GM10847 (cell line): ENCODE data around the gene AIFM3.

Experiments
- POLR2A ChIP-seq: IDR thresholded peaks from 2 replicates; pipeline ENCODE4 v1.6.1; 2011; ENCODE audit not compliant: insufficient read length; ENCODE audit errors: extremely low read depth

Gene AIFM3

DNA sequence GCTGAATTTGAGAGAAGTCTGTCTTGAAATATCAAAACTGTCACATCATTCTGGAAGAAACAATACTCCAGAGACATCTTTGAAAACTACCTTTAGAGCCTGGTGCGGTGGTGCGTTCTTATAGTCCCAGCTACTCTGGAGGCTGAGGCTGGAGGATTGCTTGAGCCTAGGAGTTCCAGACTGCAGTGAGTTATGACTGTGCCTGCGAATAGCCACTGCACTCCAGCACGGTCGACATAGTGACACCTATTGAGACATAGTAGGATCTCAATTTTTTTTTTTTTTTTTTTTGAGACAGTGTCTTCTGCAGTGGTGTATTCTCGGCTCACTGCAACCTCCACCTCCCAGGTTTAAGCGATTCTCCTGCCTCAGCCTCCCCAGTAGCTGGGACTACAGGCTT is 11.5 kb upstream of the AIFM3 start:
- TF ChIP-seq POLR2A: no peak

DNA sequence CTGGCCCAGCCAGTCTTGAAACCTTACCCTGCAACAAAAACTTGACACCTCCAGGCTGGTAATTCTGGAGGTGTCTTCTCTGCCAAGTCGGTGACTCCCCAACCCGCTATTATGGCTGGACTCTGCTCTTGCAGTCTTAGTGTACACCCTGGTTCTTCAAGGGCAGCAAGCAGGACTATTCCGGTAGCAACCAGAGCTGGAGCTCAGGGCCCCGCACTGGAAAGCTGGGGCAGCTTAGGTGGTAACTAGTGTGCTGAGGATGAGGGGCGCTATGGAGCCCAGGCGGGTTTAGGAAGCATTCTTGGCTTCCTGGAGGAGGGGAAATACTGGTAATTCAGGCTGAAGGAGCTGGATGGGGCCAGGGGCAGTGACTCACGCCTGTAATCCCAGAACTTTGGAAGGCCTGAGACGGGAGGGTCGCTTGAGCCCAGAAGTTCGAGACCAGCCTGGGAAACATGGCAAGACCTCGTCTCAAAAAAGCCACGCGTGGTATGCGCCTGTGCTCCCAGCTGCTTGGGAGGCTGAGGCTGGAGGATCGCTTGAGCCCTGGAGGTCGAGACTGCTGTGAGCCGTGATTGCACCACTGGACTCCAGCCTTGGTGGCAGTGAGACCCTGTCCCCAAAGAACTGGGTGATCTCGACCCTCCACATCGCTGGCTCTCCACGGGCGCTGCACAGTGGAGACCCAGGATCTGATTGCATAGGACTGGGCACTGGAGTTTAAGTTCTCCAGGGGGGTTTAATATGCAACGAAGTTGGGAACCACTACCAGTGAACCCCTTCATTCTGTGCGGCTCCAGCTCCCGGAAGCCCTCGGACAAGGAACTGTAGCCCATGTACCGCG is 10.6 kb upstream of the AIFM3 start:
- no peak for TF ChIP-seq POLR2A

DNA sequence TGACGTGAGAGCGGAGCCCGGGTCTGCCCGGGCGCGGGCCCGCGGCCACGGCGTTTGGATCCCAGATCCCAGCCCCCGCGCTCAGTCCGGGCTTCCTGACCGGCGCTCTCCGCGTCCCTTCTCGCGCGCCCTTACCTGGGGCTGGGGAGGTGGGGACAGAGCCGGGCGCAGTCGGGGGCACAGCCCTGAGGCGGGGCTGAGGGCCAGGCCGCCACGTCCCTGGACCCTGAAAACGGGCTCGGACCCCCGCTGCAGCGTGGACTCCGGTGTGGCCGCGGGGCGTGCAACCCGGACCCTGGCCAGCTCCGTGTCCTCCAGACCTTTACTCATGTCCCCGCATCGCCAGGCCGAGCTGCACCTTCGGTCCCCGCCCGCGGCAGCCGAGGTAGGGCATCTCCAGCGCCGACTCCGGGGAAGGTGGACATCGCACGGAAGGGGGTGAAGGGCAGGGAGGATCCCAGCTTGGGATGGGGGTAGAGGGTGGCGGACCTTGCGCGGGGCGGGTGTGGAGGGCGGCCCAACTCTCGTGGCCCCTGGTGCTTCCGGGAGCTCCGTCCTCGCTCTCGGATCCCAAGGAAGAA is 9.9 kb upstream of the AIFM3 start:
- TF ChIP-seq POLR2A: no peak

DNA sequence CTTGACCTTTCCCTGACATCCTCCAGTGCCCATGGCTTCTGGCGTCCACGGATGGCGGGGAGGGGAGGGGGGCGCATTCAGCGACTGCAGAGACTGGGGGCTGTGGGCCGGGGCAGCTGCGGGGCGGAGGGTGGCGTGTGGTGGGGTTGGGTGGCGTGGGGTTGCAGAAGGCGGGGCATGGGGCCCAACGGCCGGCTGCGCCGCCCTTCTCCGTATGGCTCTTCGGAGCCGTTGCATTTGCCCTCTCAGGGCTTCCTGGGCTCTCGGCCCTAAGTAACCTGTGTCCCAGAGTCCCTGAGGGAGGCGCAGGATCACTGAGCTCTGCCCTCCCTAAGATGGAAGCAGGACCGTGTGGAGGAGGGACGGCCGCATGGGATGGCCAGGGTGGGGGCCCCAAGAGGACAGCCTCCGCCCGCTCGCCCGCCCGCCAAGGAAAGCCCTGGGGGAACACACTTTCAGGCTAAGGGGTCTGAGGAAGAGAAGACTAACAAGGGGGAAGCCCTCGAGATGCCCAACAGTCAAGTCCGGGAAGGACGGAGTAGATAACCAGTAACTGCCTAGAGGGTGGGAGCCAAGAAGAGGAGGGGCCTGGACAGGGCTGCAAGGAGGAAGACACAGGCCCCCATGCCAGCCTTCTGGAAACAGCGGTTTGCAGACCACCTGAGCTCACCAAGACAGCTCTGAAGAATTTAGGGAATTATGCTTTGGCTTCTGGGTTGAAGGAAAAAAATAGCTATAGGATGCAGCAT is 9.2 kb upstream of the AIFM3 start:
- no peak for TF ChIP-seq POLR2A

DNA sequence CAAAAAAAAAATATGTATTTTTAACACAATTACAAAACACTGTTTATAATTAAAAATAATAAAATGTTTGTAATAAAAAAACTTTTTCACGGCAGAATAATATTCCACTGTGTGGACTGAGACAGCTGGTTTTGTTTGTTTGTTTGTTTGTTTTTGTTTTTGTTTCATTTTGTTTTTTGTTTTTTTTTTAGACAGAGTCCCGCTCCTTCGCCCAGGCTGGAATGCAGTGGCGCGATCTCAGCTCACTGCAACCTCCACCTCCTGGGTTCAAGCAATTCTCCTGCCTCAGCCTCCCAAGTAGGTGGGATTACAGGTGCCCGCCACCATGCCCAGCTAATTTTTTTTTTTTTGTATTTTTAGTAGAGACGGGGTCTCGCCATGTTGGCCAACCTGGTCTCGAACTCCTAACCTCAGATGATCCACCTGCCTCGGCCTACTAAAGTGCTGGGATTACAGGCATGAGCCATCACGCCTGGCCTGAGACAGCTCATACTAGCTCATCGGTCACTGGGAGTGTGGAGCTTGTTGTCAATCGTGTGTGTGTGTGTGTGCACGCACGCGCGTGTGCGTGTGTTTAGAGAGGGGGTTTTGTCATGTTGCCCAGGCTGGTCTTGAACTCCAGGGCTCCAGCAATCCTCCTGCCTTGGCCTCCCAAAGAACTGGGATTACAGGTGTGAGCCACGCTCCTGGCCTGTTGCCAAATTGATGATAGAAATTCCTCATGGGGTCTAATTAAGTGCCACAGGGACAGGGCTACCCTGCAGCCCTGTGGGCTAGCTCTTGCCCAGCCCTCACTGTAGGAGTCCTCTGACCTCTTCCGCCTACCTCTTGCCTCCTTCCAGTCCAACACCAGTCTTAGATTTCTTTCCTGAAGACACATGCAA is 7.2 kb upstream of the AIFM3 start:
- TF ChIP-seq POLR2A: no peak

DNA sequence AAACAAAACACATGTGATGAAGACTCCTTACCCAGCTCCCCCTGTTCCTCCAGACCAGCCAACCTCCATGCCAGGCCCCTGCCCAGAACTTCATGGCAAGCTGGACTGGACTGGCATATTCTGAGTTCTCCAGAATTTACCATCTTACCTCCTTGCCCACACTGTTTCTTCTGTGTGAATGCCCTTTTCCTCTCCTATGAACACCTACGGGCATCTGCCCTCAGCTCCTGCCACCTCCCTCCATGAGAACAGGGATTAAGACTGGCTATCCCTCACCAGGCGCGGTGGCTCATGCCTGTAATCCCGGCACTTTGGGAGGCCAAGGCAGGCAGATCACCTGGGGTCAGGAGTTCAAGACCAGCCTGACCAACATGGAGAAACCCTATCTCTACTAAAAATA is 6.4 kb upstream of the AIFM3 start:
- no peak for TF ChIP-seq POLR2A

DNA sequence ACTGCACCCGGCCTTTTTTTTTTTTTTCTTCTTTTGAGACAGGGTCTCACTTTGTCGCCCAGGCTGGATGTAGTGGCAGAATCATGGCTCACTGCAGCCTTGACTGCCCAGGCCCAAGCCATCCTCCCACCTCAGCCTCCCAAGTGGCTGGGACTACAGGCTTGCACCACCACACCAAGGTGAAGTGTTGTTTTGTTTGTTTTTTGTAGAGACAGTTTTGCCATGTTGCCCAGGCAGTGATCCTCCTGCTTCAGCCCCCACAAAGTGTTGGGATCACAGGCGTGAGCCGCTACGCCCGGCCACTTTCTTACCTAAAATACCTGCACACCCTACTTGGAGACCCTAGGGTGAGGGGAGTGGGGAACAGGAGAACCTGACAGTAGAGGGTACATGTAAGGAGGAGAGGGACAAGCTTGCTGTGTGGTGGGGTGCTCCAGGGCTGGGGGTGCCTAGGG is 4.5 kb upstream of the AIFM3 start:
- no peak for TF ChIP-seq POLR2A

DNA sequence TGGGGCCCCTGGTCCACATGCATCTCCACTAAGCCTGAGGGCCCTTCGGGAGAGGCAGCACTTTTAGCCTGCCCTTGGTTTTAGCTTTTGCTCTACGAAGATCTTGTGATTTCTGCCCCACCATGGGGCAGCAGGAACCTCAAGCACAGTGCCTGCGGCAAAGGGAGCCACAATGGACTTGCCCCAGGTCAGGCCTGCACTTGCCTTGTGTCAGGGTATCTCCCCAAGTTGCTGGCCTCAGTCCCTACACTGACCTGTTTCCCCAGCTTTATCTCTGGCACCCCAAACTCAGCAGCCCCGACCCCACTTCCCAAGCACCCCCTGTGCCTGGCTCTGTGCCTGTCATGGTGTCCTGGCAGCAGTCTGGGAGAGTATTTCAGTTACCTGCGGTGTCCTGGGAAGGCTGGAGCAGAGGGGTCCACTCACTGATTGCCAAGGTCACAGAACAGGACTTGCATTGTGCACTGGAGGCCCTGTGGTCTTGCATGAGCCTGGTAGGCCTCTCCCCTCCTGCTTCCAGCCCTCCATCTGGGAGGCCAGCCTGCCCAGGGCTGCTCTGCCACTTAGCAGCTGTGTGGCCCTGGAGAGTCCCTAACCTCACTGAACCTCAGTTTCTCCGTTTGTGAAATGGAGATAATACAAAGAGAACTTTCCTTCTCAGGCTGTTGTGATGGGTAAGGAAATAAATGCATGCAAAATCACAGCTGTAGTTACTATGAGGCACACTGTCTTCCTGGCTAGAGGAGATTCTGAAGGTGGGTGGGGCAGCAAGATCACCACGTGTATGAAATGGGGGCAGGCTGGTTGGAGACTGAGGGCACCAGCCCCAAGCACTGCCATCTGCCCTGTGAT is 3.6 kb upstream of the AIFM3 start:
- TF ChIP-seq POLR2A: no peak

DNA sequence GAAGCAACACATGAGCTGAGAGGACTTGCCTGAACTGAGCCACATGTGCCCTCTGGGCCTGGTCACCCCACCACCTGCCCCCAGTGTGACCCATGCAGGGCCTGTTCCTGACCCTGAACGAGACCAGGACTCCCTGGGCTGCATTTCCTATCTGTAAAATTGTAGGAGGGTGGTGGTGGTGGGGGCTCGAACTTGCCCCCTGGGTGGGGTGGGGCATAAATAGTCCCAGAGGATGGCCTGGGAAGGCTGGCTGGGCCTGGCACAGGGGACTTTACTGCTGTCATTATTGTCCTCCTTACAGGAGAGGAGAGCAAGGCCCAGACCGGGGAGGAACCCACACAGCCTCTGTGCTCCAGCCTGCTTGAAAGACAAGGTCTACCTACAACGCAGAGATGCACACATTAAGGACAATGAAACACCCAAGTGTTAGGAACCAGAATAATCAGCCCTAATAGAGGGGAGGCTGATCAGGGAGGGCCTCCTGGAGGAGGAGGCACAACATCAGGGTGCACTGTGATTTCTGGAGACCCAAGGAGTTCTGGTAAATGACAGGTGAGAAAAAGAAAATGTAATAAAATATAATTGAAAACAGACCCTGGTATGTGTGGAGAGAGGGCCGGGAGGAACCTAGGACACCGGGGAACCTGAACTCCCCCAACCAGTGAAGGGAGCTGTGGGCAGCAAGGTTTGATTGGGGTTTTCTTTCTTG is 2.8 kb upstream of the AIFM3 start:
- TF ChIP-seq POLR2A: no peak

DNA sequence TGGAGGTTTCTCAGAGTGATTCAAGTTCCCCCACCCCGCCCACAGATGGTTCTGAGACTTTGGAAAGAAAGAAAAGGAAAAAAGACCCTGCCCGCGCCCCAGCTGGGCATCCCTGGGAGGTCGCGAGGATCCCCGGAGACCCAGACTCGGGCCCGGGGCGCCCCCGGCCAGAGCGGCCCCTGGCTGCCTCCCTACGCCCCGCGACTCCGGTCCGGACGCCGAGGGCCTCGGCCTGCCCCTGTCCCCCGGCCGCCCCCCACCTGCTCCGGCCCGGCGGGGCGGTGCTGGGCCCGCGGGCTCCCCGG is 2.3 kb upstream of the AIFM3 start:
- TF ChIP-seq POLR2A: no peak

DNA sequence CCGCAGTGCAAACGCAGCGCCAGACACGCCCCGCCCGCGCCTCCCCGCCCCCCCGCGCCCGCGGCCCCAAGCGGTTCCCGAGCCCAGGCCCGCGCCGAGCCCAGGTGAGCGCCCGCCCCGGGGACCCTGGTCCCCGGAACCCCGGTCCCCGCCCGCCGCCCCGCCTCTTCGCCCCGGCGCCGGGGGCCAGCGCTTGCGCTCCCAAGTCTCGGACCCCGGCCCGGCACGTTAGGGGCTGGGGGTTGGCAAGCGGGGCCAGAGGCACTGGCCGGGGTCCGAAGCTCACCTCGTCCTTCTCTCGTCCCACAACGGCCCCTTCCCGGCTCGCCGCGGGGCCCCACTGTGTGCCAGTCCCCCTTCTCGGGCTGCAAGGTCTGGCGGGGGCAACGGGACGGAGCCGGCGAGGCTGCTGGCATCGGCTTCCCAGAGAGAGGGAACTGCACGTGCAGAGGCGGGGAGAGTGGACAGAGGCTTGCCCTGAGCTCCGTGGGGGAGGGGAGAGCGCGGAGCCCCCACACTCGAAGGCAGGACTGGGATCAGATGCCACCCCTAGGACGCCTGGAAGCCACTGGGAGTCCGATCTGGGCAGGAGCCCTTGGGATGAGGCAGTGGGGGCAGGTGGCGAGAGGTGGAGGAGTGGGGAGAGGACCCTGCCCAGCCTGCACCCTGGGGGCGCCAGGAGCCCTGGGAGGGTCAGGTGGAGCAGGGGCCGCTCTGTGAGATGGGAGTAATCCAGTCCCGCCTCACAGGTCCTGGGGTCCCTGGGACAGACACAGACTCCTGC is 1.8 kb upstream of the AIFM3 start:
- no peak for TF ChIP-seq POLR2A

DNA sequence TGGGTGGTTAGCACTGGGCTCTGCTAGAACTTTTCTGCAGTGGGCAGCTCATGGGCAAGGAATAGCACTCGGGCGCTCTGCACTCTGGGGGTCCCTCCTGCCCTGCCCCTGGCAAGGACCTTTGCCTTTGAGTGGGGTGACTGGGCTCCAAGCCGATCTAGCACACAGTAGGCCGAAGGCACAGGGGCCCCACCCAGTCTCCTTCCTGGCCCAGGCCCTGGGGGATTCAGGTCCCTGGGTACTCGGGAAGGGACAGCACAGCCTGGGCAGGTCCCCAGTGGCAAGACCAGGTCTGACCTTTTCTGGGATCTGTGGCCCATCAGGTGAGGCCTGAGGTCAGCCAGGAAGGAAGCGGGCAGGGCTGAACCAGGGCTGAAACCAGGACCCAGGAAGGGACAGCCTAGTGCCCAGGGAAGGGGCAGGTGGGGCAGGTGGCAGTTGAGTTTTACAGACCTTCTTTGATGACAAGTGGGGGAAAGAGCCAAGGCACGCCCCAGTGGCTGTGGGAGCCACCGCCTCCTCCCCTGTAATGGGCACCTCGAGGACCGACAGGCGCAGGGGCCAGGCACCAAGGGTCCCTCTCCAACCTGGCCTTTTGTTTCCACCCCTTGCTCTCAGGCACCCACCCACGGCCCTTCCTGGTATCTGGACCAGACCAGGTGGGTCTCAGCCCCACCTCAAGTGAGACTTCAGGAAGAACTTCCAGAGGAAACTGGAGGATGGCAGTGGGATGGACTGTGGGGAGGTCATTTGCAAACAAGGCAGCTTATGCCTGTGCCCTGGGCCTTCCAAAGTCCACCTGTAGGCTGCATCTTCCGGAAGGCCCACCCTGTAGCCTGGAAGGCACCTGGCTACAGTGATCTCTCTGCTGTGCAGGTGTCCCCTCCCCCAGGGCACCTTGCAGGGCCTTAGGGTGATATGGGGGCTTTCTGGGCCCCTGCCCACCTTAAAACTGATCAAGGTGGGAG is 883 bp upstream of the AIFM3 start:
- no peak for TF ChIP-seq POLR2A
